Type B pancreatic cell (in vitro differentiated cells): Measurements from ENCODE around the gene DHX58. TPM values are rescaled to one million over a fixed set of nuclear protein-coding genes. Genes with fewer than 3 reads are reported as not detected.

Experiments
- DNase-seq: peaks from one replicate; pipeline ENCODE4 v3.0.0; 2021; ENCODE audit warnings: mixed read lengths; ENCODE audit not compliant: unreplicated experiment; ENCODE audit errors: extremely low spot score
- H3K27ac Mint-ChIP-seq: 2 replicates; pipeline ENCODE4 v1.8.0; 2021; ENCODE audit warnings: mild to moderate bottlenecking, mixed read lengths
- H3K27me3 Mint-ChIP-seq: 2 replicates; pipeline ENCODE4 v1.8.0; 2021; ENCODE audit warnings: mixed read lengths
- H3K36me3 Mint-ChIP-seq: 2 replicates; pipeline ENCODE4 v1.8.0; 2021; ENCODE audit warnings: mixed read lengths
- H3K4me1 Mint-ChIP-seq: one replicate; pipeline ENCODE4 v1.8.0; 2021; ENCODE audit warnings: mixed read lengths; ENCODE audit not compliant: unreplicated experiment
- H3K4me3 Mint-ChIP-seq: 2 replicates; pipeline ENCODE4 v1.8.0; 2021; ENCODE audit warnings: mild to moderate bottlenecking, mixed read lengths
- H3K9me3 Mint-ChIP-seq: 2 replicates; pipeline ENCODE4 v1.8.0; 2021; ENCODE audit warnings: mixed read lengths
- total RNA-seq: library from RNA; stranded (reverse); gene quantifications from 2 replicates; pipeline ENCODE4 v1.2.1, GENCODE V29; 2021; ENCODE audit warnings: low replicate concordance
- TF ChIP-seq, protein P1 (sequence below): fragments of 200-600 bp; sonication (generic); conservative IDR thresholded peaks from 2 replicates; pipeline ENCODE4 v1.5.0; 2021; ENCODE audit warnings: antibody characterized with exemption, mild to moderate bottlenecking

DHX58 gene
- total RNA-seq, 1 donor from 2014 or later = 0.72 TPM

DNA sequence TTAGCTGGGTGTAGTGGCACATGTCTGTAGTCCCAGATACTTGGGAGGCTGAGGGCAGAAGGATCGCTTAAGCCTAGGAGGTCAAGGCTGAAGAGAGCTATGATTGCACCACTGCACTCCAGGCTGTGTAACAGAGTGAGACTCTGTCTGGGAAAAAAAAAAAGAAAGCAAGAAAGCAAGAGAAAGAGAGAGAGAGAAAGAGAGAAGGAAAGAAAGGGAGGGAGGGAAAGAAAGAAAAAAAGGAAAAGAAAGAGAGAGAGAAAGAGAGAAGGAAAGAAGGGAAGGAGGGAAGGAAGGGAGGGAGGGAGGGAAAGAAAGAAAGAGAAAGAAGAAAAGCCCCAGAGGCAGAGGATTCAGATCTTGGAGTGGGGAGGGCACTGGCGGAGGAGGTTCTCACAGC, 6.5 kb downstream of the DHX58 start:
- DNase-seq = no peak
- Mint-ChIP-seq H3K9me3 (no peaks in the 10 kb centered on the region), H3K36me3 (no peaks in the 10 kb centered on the region), H3K27me3 (peaks cover 31% of the 10 kb centered on the region), H3K27ac (no peak overlapping the region), H3K4me3 (peak overlapping the region; percentile 64), H3K4me1 (no peaks in the 10 kb centered on the region)
- TF ChIP-seq, protein P1, sequence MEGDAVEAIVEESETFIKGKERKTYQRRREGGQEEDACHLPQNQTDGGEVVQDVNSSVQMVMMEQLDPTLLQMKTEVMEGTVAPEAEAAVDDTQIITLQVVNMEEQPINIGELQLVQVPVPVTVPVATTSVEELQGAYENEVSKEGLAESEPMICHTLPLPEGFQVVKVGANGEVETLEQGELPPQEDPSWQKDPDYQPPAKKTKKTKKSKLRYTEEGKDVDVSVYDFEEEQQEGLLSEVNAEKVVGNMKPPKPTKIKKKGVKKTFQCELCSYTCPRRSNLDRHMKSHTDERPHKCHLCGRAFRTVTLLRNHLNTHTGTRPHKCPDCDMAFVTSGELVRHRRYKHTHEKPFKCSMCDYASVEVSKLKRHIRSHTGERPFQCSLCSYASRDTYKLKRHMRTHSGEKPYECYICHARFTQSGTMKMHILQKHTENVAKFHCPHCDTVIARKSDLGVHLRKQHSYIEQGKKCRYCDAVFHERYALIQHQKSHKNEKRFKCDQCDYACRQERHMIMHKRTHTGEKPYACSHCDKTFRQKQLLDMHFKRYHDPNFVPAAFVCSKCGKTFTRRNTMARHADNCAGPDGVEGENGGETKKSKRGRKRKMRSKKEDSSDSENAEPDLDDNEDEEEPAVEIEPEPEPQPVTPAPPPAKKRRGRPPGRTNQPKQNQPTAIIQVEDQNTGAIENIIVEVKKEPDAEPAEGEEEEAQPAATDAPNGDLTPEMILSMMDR = no peak

DNA sequence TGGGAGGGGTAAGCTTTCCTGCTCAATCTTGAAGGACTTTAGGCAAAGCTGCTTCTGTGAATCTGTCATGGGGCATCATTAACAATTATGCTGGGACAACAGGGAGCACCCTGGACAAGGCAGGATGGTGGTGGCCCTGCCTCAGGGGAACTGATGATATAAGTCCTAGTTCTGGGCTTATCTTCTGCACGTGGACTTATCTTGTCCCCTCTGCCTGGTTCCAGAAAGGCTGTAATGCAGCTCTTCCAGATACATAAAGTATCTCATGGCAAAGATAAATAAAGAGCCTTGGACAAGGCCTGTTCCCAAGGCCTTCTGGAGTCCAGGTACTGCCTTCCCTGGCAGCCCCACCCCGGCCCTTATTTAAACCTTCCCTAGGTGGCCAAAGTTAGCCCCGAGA, 8.2 kb downstream of the DHX58 start:
- peaks cover 33% of the 10 kb centered on the region for H3K27me3 Mint-ChIP-seq
- H3K27ac Mint-ChIP-seq = no peak overlapping the region
- TF ChIP-seq, protein P1 = no peak
- H3K4me3 Mint-ChIP-seq = no peak overlapping the region
- no peaks in the 10 kb centered on the region for H3K36me3 Mint-ChIP-seq
- no peaks in the 10 kb centered on the region for H3K9me3 Mint-ChIP-seq
- DNase-seq = no peak
- no peaks in the 10 kb centered on the region for H3K4me1 Mint-ChIP-seq

DNA sequence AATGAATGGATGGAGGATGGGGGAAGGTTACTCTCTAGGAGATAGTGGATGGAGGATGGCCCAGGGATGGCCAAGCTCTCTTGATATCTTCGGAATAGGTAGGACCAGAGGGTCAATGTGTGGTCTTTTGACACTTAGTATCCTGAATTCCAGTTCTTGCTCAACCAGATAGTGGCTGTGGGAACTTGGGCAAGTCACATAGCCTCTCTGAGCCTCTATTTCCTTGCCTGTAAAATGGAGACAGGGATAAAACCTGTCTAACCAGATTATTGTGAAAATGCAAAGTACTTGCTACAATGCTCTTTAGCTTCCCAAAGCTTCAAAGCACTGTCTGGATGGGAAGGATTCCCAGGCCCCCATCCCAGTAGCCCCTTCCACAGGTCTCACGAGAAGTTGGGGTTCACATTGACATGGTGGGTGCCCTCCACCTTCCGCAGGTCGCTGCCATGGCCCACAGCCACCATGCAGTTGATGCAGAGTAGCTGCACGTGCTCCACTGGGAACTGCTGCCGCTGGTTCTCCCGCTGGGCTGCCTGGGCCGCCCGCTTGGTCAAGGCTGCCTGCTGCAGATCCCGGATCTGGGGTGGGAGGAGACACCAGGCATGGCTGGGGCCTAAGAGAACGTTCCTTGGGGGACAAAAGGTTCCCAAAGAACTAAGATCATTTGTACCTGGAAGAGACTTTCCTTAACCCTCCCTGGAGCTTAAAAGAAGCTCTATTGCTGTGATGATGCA, 9.1 kb downstream of the DHX58 start:
- no peaks in the 10 kb centered on the region for H3K36me3 Mint-ChIP-seq
- H3K4me3 Mint-ChIP-seq = no peak overlapping the region
- no peak for DNase-seq
- TF ChIP-seq, protein P1 = no peak
- peaks cover 39% of the 10 kb centered on the region for H3K27me3 Mint-ChIP-seq
- H3K9me3 Mint-ChIP-seq = no peaks in the 10 kb centered on the region
- H3K27ac Mint-ChIP-seq = no peak overlapping the region
- no peaks in the 10 kb centered on the region for H3K4me1 Mint-ChIP-seq

DNA sequence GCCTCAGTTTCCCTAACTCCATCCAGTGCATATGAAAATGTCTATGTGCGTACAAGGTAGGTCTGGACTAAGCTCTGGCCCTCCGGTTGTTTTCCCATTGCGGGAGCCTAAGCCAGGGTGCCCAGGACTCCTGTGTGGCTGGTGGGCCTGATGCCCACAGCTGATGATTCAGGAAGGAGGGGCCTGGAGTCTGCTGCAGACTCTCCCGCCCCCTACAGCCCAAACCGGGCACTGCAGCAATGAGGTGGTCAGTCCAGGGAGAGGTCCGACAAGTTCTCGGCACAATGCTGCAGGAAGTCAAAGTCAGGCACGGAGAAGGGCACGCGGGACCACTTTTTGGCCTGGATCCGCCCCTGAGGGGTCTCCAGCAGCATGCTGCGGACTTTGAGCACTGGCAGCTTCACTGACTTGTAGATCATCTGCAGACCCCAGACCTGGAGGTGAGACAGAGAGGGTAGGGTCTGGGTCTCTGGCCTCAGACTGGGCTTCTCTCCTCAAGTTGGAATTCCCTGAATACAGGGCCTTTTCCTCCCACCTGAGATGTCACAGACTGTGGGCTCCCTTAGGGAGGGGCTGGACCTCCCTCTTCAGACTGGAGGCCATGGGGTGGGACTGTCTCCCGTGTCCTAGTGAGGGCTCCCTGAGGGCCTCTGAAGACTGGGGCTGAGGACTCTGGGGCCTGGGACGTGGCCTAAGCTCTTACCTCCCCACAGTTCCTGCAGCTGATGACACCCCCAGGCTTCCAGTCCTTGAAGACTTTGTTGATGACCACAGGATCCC, 10.8 kb downstream of the DHX58 start:
- Mint-ChIP-seq H3K9me3 (no peaks in the 10 kb centered on the region), H3K4me1 (no peaks in the 10 kb centered on the region)

DNA sequence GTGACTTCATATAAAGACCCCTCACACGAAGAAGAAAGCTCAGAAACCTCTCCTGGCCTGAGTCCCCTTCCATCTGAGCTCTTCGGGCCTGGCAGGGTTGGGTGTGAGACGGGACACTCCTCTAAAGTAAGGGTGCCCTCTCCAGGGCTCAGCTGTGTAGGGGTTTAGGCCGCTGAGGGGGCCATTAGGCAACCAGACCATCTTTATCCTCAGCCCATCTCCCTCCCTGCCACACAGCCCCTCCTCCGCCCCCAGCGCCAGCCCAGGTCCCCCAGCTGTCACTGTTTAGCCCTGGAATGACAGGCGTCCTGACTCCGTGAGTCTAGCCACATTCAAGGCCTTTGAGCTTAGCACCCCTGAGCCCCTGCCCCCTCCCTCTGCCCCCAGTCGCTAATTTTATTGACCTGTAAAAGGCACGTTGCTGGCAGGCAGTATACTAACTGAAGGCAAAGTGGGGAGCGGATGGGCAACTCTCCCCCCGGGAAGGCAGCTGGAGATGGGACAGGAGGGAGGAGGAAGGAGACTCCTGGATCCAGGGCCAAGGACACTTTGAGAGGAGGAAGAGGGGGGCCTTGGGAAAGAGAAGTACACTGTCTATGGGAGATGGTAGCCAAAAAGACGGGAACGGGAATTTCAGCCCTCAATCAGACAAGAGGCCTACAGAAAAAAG, 13.6 kb downstream of the DHX58 start:
- TF ChIP-seq, protein P1 = no peak
- Mint-ChIP-seq H3K27me3 (peaks cover 60% of the 10 kb centered on the region), H3K9me3 (no peaks in the 10 kb centered on the region), H3K27ac (no peak overlapping the region), H3K36me3 (no peaks in the 10 kb centered on the region), H3K4me1 (no peaks in the 10 kb centered on the region), H3K4me3 (no peak overlapping the region)
- DNase-seq = no peak

More for the DNA sequence above, 10.8 kb downstream of the DHX58 start:
- Mint-ChIP-seq H3K36me3 (no peaks in the 10 kb centered on the region), H3K27ac (no peak overlapping the region), H3K27me3 (peaks cover 54% of the 10 kb centered on the region), H3K4me3 (no peak overlapping the region)
- TF ChIP-seq, protein P1 = peak; percentile 90
- no peak for DNase-seq
